OCI-LY3 (cell line): Measurements from ENCODE around the gene SPATA16.
"Not testable (repeated sequence)": the region's sequence is repeated elsewhere in the genome, so short reads cannot be mapped to it uniquely, and the experiment has no call there.

Experiments
- H2AFZ ChIP-seq: fragments of 200-600, 300-600 bp; shearing (Covaris generic); 2 replicates; pipeline ENCODE4 v1.6.0; 2014; ENCODE audit warnings: antibody characterized with exemption, low read depth, low read length
- H3K27ac ChIP-seq: fragments of 200-600, 300-600 bp; sonication (generic); 2 replicates; pipeline ENCODE4 v1.5.1; 2014; ENCODE audit warnings: mild to moderate bottlenecking, low read length, moderate library complexity, mixed read lengths
- H3K27me3 ChIP-seq: fragments of 200-600, 300-600 bp; sonication (generic); 2 replicates; pipeline ENCODE4 v1.6.1; 2014; ENCODE audit warnings: low read depth, low read length, mixed read lengths
- H3K36me3 ChIP-seq: fragments of 200-600, 300-600 bp; sonication (generic); replicated peaks from 2 replicates; pipeline ENCODE3; 2014; ENCODE audit warnings: low read depth, low read length, mixed read lengths
- H3K4me1 ChIP-seq: fragments of 300-600, 200-600 bp; sonication (generic); 2 replicates; pipeline ENCODE4 v1.6.1; 2014; ENCODE audit warnings: low read length, mixed read lengths
- H3K4me2 ChIP-seq: fragments of 200-600, 300-600 bp; sonication (generic); 2 replicates; pipeline ENCODE4 v1.6.1; 2014; ENCODE audit warnings: low read length, mixed read lengths
- H3K4me3 ChIP-seq: fragments of 300-600, 200-600 bp; sonication (generic); 2 replicates; pipeline ENCODE4 v1.5.1; 2014; ENCODE audit warnings: antibody characterized with exemption, mild to moderate bottlenecking, low read length, moderate library complexity
- H3K79me2 ChIP-seq: fragments of 300-600, 200-600 bp; shearing (Covaris generic); 2 replicates; pipeline ENCODE4 v1.6.1; 2014; ENCODE audit warnings: mild to moderate bottlenecking, low read length, mixed read lengths
- H3K9ac ChIP-seq: fragments of 300-600, 200-600 bp; shearing (Covaris generic); 2 replicates; pipeline ENCODE4 v1.6.0; 2014; ENCODE audit warnings: mild to moderate bottlenecking, low read length, moderate library complexity
- H3K9me3 ChIP-seq: fragments of 200-600, 300-600 bp; shearing (Covaris generic); 2 replicates; pipeline ENCODE4 v1.6.1; 2014; ENCODE audit warnings: low read length, mixed read lengths; ENCODE audit not compliant: insufficient read depth
- H4K20me1 ChIP-seq: fragments of 200-600, 300-600 bp; sonication (generic); 2 replicates; pipeline ENCODE4 v1.6.1; 2016; ENCODE audit warnings: low read length, mixed read lengths; ENCODE audit not compliant: insufficient read depth
- EZH2phosphoT487 ChIP-seq: fragments of 200-600 bp; shearing (Covaris generic); IDR thresholded peaks from 2 replicates; pipeline ENCODE4 v1.6.1; 2018; ENCODE audit warnings: antibody characterized with exemption, mixed run types, low read depth
- TF ChIP-seq, protein P1 (sequence below): fragments of 200-600, 300-600 bp; sonication (generic); IDR thresholded peaks from 2 replicates; pipeline ENCODE4 v1.5.1; 2014; ENCODE audit warnings: antibody characterized with exemption, low read length, low read depth

Gene SPATA16, protein sequence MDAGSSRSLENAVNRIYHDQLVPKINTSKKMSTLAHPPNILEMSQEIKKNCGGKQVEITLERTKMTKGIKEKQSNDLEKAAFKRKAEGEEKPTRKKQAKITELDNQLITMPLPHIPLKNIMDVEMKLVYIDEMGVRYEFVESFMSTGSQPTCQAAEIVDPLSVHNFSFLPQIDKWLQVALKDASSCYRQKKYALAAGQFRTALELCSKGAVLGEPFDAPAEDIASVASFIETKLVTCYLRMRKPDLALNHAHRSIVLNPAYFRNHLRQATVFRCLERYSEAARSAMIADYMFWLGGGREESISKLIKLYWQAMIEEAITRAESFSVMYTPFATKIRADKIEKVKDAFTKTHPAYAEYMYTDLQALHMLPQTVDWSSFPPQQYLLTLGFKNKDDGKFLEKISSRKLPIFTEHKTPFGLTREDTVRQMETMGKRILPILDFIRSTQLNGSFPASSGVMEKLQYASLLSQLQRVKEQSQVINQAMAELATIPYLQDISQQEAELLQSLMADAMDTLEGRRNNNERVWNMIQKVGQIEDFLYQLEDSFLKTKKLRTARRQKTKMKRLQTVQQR

GRCh38 chr3:173140986-173141385 lies at the start of gene SPATA16:
SPATA16 (minus strand) TSS chr3:173141235; CDS start chr3:173117731, 23,504 bp downstream.
- Histone ChIP-seq H3K4me2 (no peak within 1 kb of the TSS), H3K9me3 (no peaks in the 10 kb centered on the region), H3K36me3 (no peaks in the 10 kb centered on the region), H4K20me1 (no peaks in the 10 kb centered on the region), H3K27me3 (no peaks in the 10 kb centered on the region), H3K79me2 (no peaks in the 10 kb centered on the region), H3K4me1 (no peaks in the 10 kb centered on the region), H3K4me3 (no peak within 1 kb of the TSS), H2AFZ (no peak within 1 kb of the TSS), H3K9ac (no peak within 1 kb of the TSS), H3K27ac (no peak within 1 kb of the TSS)
- TF ChIP-seq EZH2phosphoT487: no peak
- TF ChIP-seq, protein P1, sequence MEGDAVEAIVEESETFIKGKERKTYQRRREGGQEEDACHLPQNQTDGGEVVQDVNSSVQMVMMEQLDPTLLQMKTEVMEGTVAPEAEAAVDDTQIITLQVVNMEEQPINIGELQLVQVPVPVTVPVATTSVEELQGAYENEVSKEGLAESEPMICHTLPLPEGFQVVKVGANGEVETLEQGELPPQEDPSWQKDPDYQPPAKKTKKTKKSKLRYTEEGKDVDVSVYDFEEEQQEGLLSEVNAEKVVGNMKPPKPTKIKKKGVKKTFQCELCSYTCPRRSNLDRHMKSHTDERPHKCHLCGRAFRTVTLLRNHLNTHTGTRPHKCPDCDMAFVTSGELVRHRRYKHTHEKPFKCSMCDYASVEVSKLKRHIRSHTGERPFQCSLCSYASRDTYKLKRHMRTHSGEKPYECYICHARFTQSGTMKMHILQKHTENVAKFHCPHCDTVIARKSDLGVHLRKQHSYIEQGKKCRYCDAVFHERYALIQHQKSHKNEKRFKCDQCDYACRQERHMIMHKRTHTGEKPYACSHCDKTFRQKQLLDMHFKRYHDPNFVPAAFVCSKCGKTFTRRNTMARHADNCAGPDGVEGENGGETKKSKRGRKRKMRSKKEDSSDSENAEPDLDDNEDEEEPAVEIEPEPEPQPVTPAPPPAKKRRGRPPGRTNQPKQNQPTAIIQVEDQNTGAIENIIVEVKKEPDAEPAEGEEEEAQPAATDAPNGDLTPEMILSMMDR: no peak

- not testable (repeated sequence) for H3K4me2 ChIP-seq, H2AFZ ChIP-seq, H3K4me1 ChIP-seq, H4K20me1 ChIP-seq, H3K9ac ChIP-seq, H3K27ac ChIP-seq, H3K9me3 ChIP-seq, H3K36me3 ChIP-seq, H3K79me2 ChIP-seq, H3K4me3 ChIP-seq, H3K27me3 ChIP-seq
Observed at GRCh38 chr3:173183022-173183421, 42.0 kb upstream of the SPATA16 start.

DNA sequence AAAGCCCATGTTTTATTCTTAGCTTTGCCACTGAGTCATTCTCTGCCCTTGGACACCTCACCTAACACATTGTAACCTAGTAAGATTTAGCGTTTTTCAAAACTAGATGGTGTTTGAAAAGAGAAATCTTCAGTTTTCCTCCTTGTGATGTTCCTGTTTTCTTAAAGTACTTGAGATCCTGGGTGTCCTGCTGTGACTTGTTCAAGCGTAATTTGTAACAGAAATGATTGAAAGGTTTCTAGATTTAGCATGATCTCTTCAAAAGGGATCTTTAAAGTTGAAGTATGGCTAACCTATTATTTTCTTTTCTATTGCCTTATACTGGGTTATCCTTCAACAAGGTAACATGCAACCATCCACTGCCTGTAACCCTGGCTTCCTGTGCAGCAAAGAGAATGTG lies 32.6 kb upstream of the SPATA16 start:
- Histone ChIP-seq H3K9ac (no peak overlapping the region), H3K4me3 (no peak overlapping the region), H3K27ac (no peak overlapping the region), H3K4me2 (no peak overlapping the region), H3K4me1 (no peaks in the 10 kb centered on the region), H3K9me3 (no peaks in the 10 kb centered on the region), H3K79me2 (no peaks in the 10 kb centered on the region), H2AFZ (no peak overlapping the region), H3K36me3 (no peaks in the 10 kb centered on the region), H4K20me1 (no peaks in the 10 kb centered on the region), H3K27me3 (no peaks in the 10 kb centered on the region)
- TF ChIP-seq EZH2phosphoT487: no peak
- TF ChIP-seq, protein P1: no peak

GRCh38 chr3:173159139-173159538 lies 18.1 kb upstream of the SPATA16 start:
- H2AFZ ChIP-seq, H4K20me1 ChIP-seq, H3K36me3 ChIP-seq, H3K9ac ChIP-seq, H3K4me3 ChIP-seq, H3K9me3 ChIP-seq, H3K4me1 ChIP-seq, H3K27ac ChIP-seq, H3K27me3 ChIP-seq, H3K4me2 ChIP-seq, H3K79me2 ChIP-seq: not testable (repeated sequence)

GRCh38 chr3:173156533-173156932 lies 15.5 kb upstream of the SPATA16 start:
- not testable (repeated sequence) for H3K4me3 ChIP-seq, H3K9ac ChIP-seq, H3K4me2 ChIP-seq, H4K20me1 ChIP-seq, H3K9me3 ChIP-seq, H3K27ac ChIP-seq, H3K4me1 ChIP-seq, H3K79me2 ChIP-seq, H3K36me3 ChIP-seq, H2AFZ ChIP-seq, H3K27me3 ChIP-seq
